ENCODE measurements around the gene MYO1H. TPM values are rescaled to one million over a fixed set of nuclear protein-coding genes. Genes with fewer than 3 reads are reported as not detected.

MYO1H gene
- total RNA-seq, 3 donors from 2014 or later (not counting 1 experiment from before 2014, with no cell fraction given): not detected

GRCh38 chr12:109477185-109477962 lies 129.7 kb downstream of the MYO1H start, which contains the start of the genes KCTD10 and UBE3B:
Gene KCTD10 (minus strand): TSS chr12:109477300. CDS start chr12:109477262, 38 bp downstream.
Gene UBE3B (plus strand): TSS chr12:109477634. CDS start chr12:109483552, 5,918 bp downstream.
- under 1% methylated on average over 54 of the region's 54 CpGs for WGBS (ENCODE audit: insufficient coverage)
- H3K9me3 ChIP-seq (ENCODE audit: control insufficient read depth, insufficient read depth, low read length): no peaks in the 10 kb centered on the region
- H3K27me3 Mint-ChIP-seq (ENCODE audit: low read depth in 2 of 2): no peaks in the 10 kb centered on the region
- peak within 1 kb of the TSS; percentile 95 for H3K27ac Mint-ChIP-seq
- H3K4me3 Mint-ChIP-seq: peak within 1 kb of the TSS; percentile 94
- H3K4me3 ChIP-seq (ENCODE audit: low read length): peak within 1 kb of the TSS; percentile 93
- H3K36me3 ChIP-seq (ENCODE audit: control insufficient read depth, insufficient read depth, low read length): no peaks in the 10 kb centered on the region
- ATAC-seq (peak; percentile 93 to 96 (median 94)), DNase-seq (peak; percentile 90 to 94)
- no peak for TF ChIP-seq CTCF (IDR thresholded peaks at IDR 0.05)
- intact Hi-C loops (cut with micrococcal nuclease): loop anchor here (2.0 kb wide), 3 partner anchors 17 to 49 kb away; no protein-coding TSS in a partner anchor
- H3K4me1 Mint-ChIP-seq: peaks cover 50 to 58% of the 10 kb centered on the region in 2 donors
- no peaks in the 10 kb centered on the region for H3K27me3 ChIP-seq (ENCODE audit: control insufficient read depth, insufficient read depth, low read length)
- peaks cover 21% of the 10 kb centered on the region for H3K4me1 ChIP-seq (ENCODE audit: control insufficient read depth, insufficient read depth, low read length)
- peak within 1 kb of the TSS; percentile 81 for H3K27ac ChIP-seq (ENCODE audit: low read length)
- no peaks in the 10 kb centered on the region for H3K36me3 Mint-ChIP-seq
- no peaks in the 10 kb centered on the region for H3K9me3 Mint-ChIP-seq

- 1% methylated on average over 7 of the region's 9 CpGs for WGBS (ENCODE audit: insufficient coverage)
- H3K36me3 ChIP-seq (ENCODE audit: control insufficient read depth, insufficient read depth, low read length): no peaks in the 10 kb centered on the region
- TF ChIP-seq CTCF (IDR thresholded peaks at IDR 0.05): no peak
- H3K9me3 ChIP-seq (ENCODE audit: control insufficient read depth, insufficient read depth, low read length): no peaks in the 10 kb centered on the region
- intact Hi-C loops (cut with micrococcal nuclease): loop anchor here (2.0 kb wide), 3 partner anchors 17 to 49 kb away; no protein-coding TSS in a partner anchor
- peaks cover 21% of the 10 kb centered on the region for H3K4me1 ChIP-seq (ENCODE audit: control insufficient read depth, insufficient read depth, low read length)
- Mint-ChIP-seq H3K36me3 (no peaks in the 10 kb centered on the region), H3K4me1 (peaks cover 50 to 55% of the 10 kb centered on the region in 2 donors), H3K4me3 (peak overlapping the region; percentile 94), H3K27me3 (ENCODE audit: low read depth in 2 of 2) (no peaks in the 10 kb centered on the region), H3K27ac (peak overlapping the region; percentile 95), H3K9me3 (no peaks in the 10 kb centered on the region)
- peak overlapping the region; percentile 81 for H3K27ac ChIP-seq (ENCODE audit: low read length)
- ATAC-seq: no peak
- no peak for DNase-seq
- peak overlapping the region; percentile 93 for H3K4me3 ChIP-seq (ENCODE audit: low read length)
- no peaks in the 10 kb centered on the region for H3K27me3 ChIP-seq (ENCODE audit: control insufficient read depth, insufficient read depth, low read length)
Measured at GRCh38 chr12:109477963-109478315, 130.2 kb downstream of the MYO1H start.

- Histone ChIP-seq H3K27ac (ENCODE audit: low read length) (no peak overlapping the region), H3K27me3 (ENCODE audit: control insufficient read depth, insufficient read depth, low read length) (no peaks in the 10 kb centered on the region), H3K4me1 (ENCODE audit: control insufficient read depth, insufficient read depth, low read length) (peaks cover 21% of the 10 kb centered on the region), H3K9me3 (ENCODE audit: control insufficient read depth, insufficient read depth, low read length) (no peaks in the 10 kb centered on the region), H3K36me3 (ENCODE audit: control insufficient read depth, insufficient read depth, low read length) (peaks cover 14% of the 10 kb centered on the region), H3K4me3 (ENCODE audit: low read length) (no peak overlapping the region)
- H3K27ac Mint-ChIP-seq: peak overlapping the region in 1 of 2 donors; percentile 95
- ATAC-seq: no peak
- no peak for TF ChIP-seq CTCF (IDR thresholded peaks at IDR 0.05)
- no peaks in the 10 kb centered on the region for H3K36me3 Mint-ChIP-seq
- peaks cover 42 to 47% of the 10 kb centered on the region in 2 donors for H3K4me1 Mint-ChIP-seq
- WGBS (ENCODE audit: insufficient coverage): 100% methylated on average over 1 of the region's 1 CpG
- no peak overlapping the region for H3K4me3 Mint-ChIP-seq
- intact Hi-C loops (cut with micrococcal nuclease): no loop called here
- H3K9me3 Mint-ChIP-seq: no peaks in the 10 kb centered on the region
- no peaks in the 10 kb centered on the region for H3K27me3 Mint-ChIP-seq (ENCODE audit: low read depth in 2 of 2)
- no peak for DNase-seq
Measured at GRCh38 chr12:109479761-109480160, 132.1 kb downstream of the MYO1H start.

All from natural killer cell (primary cell).